Suprapubic skin (tissue), 4 donors: Measurements from ENCODE around the gene TAOK1.

Source experiments
- EP300 ChIP-seq: sonication (generic); formaldehyde crosslinking; IDR thresholded peaks from one replicate; pipeline ENCODE4 v1.6.1; 2017; ENCODE audit warnings: antibody characterized with exemption
- POLR2A ChIP-seq, 2 donors: fragments of 450-650 bp; IDR thresholded peaks; one replicate each; pipeline ENCODE4 v1.6.1; 2017; ENCODE audit warnings: antibody characterized with exemption in 2 of 2, mild to moderate bottlenecking in 2 of 2, moderate library complexity in 2 of 2
- POLR2AphosphoS5 ChIP-seq, 3 donors: sonication (generic); formaldehyde crosslinking; IDR thresholded peaks; one replicate each; pipeline ENCODE4 v1.6.1; 2017; ENCODE audit warnings: antibody characterized with exemption in 3 of 3
- TF ChIP-seq, protein P1 (sequence below), 2 donors: fragments of 200-600 bp in 1 of 2; fragments of 450-650 bp in 1 of 2; sonication (generic) in 1 of 2; IDR thresholded peaks; one replicate each; pipeline ENCODE4 v1.5.1; 2016 to 2019; ENCODE audit warnings: antibody characterized with exemption in 2 of 2, mild to moderate bottlenecking in 1 of 2, moderate library complexity in 1 of 2

DNA sequence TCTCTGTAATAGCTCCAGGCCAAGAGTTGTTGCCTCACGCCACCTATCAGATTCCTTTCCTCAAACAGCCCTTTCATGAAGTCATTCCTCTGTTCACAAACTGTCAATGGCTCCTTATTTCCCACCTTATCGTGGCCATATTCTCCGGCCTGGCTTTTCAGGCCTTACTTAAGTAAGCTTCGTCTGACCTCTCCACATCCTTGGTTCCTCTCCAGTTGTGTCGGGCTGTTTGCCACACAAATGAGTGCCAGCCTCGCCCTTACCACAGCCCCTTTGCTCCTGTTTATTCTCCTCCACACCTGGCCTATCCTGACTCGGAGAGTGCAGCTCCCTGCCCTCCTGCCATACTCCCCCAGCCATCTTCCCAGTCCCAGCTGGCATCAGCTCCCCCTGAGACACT, 180.4 kb downstream of the TAOK1 start:
- TF ChIP-seq, protein P1, sequence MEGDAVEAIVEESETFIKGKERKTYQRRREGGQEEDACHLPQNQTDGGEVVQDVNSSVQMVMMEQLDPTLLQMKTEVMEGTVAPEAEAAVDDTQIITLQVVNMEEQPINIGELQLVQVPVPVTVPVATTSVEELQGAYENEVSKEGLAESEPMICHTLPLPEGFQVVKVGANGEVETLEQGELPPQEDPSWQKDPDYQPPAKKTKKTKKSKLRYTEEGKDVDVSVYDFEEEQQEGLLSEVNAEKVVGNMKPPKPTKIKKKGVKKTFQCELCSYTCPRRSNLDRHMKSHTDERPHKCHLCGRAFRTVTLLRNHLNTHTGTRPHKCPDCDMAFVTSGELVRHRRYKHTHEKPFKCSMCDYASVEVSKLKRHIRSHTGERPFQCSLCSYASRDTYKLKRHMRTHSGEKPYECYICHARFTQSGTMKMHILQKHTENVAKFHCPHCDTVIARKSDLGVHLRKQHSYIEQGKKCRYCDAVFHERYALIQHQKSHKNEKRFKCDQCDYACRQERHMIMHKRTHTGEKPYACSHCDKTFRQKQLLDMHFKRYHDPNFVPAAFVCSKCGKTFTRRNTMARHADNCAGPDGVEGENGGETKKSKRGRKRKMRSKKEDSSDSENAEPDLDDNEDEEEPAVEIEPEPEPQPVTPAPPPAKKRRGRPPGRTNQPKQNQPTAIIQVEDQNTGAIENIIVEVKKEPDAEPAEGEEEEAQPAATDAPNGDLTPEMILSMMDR (IDR thresholded peaks at IDR 0.05): no peak
- no peak for TF ChIP-seq POLR2A (IDR thresholded peaks at IDR 0.05)
- TF ChIP-seq EP300: no peak
- TF ChIP-seq POLR2AphosphoS5 (IDR thresholded peaks at IDR 0.05): no peak
